Measurements from ENCODE around the gene AQP9.
"Not testable (repeated sequence)": the region's sequence is repeated elsewhere in the genome, so short reads cannot be mapped to it uniquely, and the experiment has no call there.

Gene AQP9

GRCh38 chr15:58138106-58138505 is at the start of gene AQP9:
TSS of gene AQP9 (plus strand) at chr15:58138381. CDS start at chr15:58138566, 185 bp downstream.
- DNase-seq (ENCODE audit: low read depth) = no peak

- no peak for DNase-seq (ENCODE audit: low read depth)
Measured at GRCh38 chr15:58095415-58095814, 42.8 kb upstream of the AQP9 start.

- no peak for DNase-seq (ENCODE audit: low read depth)
Measured at GRCh38 chr15:58096529-58097084, 41.6 kb upstream of the AQP9 start.

- no peak for DNase-seq (ENCODE audit: low read depth)
Measured at GRCh38 chr15:58103482-58103881, 34.7 kb upstream of the AQP9 start.

- DNase-seq (ENCODE audit: low read depth) = no peak
Measured at GRCh38 chr15:58108117-58108516, 30.1 kb upstream of the AQP9 start.

GRCh38 chr15:58109419-58109818 is 28.8 kb upstream of the AQP9 start:
- no peak for DNase-seq (ENCODE audit: low read depth)

GRCh38 chr15:58110999-58111717 is 27.0 kb upstream of the AQP9 start:
- no peak for DNase-seq (ENCODE audit: low read depth)

- DNase-seq (ENCODE audit: low read depth) = no peak
Measured at GRCh38 chr15:58111718-58112104, 26.5 kb upstream of the AQP9 start.

- not testable (repeated sequence) for DNase-seq (ENCODE audit: low read depth)
Measured at GRCh38 chr15:58113358-58113757, 24.8 kb upstream of the AQP9 start.

GRCh38 chr15:58114388-58114787 is 23.8 kb upstream of the AQP9 start:
- no peak for DNase-seq (ENCODE audit: low read depth)

GRCh38 chr15:58114812-58115211 is 23.4 kb upstream of the AQP9 start:
- DNase-seq (ENCODE audit: low read depth) = no peak

- DNase-seq (ENCODE audit: low read depth) = no peak
Measured at GRCh38 chr15:58115692-58116091, 22.5 kb upstream of the AQP9 start.

- no peak for DNase-seq (ENCODE audit: low read depth)
Measured at GRCh38 chr15:58117619-58118018, 20.6 kb upstream of the AQP9 start.

GRCh38 chr15:58118272-58118671 is 19.9 kb upstream of the AQP9 start:
- no peak for DNase-seq (ENCODE audit: low read depth)

- no peak for DNase-seq (ENCODE audit: low read depth)
Measured at GRCh38 chr15:58119016-58119415, 19.2 kb upstream of the AQP9 start.

GRCh38 chr15:58124585-58124984 is 13.6 kb upstream of the AQP9 start:
- no peak for DNase-seq (ENCODE audit: low read depth)

- no peak for DNase-seq (ENCODE audit: low read depth)
Measured at GRCh38 chr15:58125333-58125732, 12.8 kb upstream of the AQP9 start.

GRCh38 chr15:58134886-58135285 is 3.3 kb upstream of the AQP9 start:
- DNase-seq (ENCODE audit: low read depth) = no peak

- no peak for DNase-seq (ENCODE audit: low read depth)
Measured at GRCh38 chr15:58135511-58136174, 2.5 kb upstream of the AQP9 start.

GRCh38 chr15:58136731-58137130 is 1.4 kb upstream of the AQP9 start:
- no peak for DNase-seq (ENCODE audit: low read depth)

GRCh38 chr15:58137686-58138085 is 495 bp upstream of the AQP9 start:
- no peak for DNase-seq (ENCODE audit: low read depth)

GRCh38 chr15:58139276-58139988 is 1.3 kb downstream of the AQP9 start:
- no peak for DNase-seq (ENCODE audit: low read depth)

- no peak for DNase-seq (ENCODE audit: low read depth)
Measured at GRCh38 chr15:58139989-58140522, 1.9 kb downstream of the AQP9 start.

Measured in stimulated activated CD8-positive, alpha-beta memory T cell treated with anti-CD3 and anti-CD28 coated beads, Interleukin-12 subunit alpha, Interleukin-12 subunit beta, amount 100 ng/mL, for 1 hour (primary cell).